G401 (cell line): Measurements from ENCODE around the gene LRRN2. TPM values are rescaled to one million over a fixed set of nuclear protein-coding genes. Genes with fewer than 3 reads are reported as not detected.
"Not testable (repeated sequence)": the region's sequence is repeated elsewhere in the genome, so short reads cannot be mapped to it uniquely, and the experiment has no call there.

ENCODE experiments used
- DNase-seq: peaks from one replicate; pipeline ENCODE4 v3.0.0-alpha.2; 2015; ENCODE audit warnings: low spot score
- in situ Hi-C: cut with HindIII; loops from 2 replicates; pipeline ENCODE4 v1.10.0; 2016; ENCODE audit warnings: low sequenced_read_pairs, mixed read lengths
- total RNA-seq: library from RNA; depleted of rRNA; stranded (reverse); fragments of >200 nt; shearing (Covaris generic); gene quantifications from 2 replicates; pipeline ENCODE4 v1.2.3, GENCODE V29; 2014

Gene LRRN2
- total RNA-seq, 1 experiment from 2014 or later: 0.44 TPM

GRCh38 chr1:204588826-204589225 lies 96.7 kb downstream of the LRRN2 start:
- in situ Hi-C loops: no loop called here
- no peak for DNase-seq

DNA sequence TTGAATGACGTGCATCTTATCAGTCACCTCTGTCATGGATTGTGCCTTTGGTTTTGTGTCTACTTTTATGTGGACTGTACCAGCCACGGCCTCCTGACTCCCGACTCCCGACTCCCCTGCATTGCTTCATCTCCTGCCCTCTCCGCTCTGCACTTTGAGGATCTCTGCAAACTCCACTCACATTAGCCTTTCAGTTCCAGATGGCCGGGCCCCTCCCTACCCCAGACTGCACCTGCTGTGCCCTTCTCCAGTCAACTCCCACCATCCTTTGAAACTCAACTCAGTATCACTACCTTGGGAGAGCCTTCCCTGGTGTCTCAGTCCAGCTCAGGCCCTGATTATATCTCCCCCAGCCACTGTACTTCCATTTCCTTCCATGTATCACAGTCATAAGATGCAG lies 97.9 kb downstream of the LRRN2 start:
- DNase-seq: no peak
- in situ Hi-C loops: no loop called here

DNA sequence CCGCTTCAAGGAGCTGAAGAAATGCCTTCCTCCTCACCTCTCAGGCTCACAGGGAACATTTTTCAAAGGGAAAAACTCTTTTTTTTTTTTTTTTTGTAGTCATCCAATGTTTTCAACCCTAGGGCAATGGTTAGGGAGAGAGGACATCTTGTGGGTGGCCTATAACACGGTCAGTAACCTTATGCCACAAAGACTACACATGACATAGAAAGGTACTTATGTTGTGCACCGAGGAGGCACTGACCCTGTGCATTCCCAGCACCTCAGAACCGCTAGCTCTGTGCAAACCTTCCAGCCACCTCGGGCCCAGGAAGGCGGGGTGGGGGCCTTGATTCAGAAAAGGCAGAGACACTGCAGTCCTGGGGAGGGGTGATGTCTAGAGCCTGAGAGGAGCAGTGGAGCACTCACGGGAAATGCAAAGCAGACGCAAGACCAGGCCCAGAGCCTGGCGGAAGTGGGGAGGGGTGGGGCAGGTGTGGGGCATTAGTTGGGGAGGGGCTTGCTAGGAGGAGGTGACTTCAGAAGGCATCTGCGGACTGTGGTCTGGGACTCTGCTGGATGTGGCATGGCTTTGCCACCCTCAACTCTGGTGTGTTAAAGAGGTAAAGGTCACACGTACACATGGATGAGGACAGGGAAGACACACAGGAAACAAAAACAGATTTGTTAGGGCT lies 100.7 kb downstream of the LRRN2 start:
- DNase-seq: no peak
- in situ Hi-C loops: no loop called here

DNA sequence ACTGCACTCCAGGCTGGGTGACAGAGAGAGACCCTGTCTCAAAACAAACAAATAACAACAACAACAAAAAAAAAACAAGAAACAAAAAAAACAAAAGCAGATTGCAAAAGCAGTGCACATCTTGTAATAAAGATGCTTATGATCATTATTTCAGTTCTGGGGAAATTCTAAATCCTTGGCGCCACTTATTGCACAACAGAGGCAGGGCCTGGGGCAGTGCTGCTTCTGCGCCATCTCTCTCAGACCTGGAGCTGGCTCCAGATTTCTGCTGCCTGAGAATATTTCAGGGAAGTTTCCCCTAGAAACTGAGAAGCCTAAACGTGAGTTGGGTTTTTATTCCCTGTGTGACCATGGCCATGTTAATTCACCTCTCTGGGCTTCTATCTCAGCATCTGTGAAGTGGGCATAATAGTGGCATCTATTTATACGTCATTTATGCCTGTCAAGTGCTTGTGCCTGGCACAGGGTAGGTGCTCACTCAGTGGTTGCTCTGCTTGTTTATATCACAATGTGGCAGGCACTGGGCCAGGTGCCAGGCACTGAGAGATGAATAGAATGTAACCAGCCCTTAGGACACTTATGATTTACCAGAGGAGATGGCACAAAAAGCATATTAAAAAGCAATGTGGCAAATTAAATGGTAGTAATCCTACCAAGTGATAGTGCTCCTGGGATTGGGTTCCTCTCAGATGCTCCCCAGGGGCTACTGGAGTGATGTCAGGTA lies 101.5 kb downstream of the LRRN2 start:
- DNase-seq: peak; percentile 77
- in situ Hi-C loops: no loop called here

DNA sequence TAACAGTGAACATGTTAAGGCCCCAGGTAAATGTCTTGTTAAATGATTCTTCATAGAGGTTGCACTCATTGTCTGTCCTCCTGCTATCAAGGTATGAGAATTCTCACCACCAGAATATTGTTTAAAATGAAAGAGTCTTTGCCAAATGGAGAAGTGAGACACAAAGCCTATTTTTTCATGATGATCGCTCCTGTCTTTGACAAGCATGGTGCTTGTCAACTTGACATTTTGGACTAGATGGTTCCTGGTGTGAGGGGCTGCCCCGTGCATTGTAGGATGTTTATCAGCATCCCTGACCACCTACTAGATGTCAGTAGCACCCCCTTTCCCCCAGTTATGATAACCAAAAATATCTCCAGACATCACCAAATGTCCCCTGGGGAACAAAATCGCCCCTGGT lies 103.8 kb downstream of the LRRN2 start:
- in situ Hi-C loops: no loop called here

DNA sequence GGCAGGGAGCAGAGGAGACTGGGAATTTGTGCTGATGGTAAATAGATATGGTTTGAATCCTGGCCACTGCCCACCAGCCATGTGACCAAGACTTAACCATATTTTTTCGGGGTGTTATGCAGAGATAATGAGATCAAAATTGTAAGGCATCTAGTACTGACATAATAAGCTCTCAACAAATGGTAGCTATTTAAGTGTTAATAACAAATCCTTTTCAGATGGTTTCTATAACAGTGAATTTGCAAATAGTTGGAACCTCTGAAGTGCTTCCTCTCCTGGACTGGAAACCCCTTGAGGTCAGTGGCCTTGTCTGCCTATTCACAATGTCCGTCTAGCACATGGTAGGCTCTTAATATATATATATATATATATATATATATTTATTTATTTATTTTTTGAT lies 104.7 kb downstream of the LRRN2 start:
- in situ Hi-C loops: no loop called here
- DNase-seq: no peak

More for the DNA sequence above, 103.8 kb downstream of the LRRN2 start:
- DNase-seq: no peak

- in situ Hi-C loops: no loop called here
Measured at GRCh38 chr1:204579681-204580080, 105.9 kb downstream of the LRRN2 start.

GRCh38 chr1:204578867-204579664 lies 106.5 kb downstream of the LRRN2 start:
- in situ Hi-C loops: no loop called here
- DNase-seq: no peak

More at GRCh38 chr1:204579681-204580080, 105.9 kb downstream of the LRRN2 start:
- no peak for DNase-seq

DNA sequence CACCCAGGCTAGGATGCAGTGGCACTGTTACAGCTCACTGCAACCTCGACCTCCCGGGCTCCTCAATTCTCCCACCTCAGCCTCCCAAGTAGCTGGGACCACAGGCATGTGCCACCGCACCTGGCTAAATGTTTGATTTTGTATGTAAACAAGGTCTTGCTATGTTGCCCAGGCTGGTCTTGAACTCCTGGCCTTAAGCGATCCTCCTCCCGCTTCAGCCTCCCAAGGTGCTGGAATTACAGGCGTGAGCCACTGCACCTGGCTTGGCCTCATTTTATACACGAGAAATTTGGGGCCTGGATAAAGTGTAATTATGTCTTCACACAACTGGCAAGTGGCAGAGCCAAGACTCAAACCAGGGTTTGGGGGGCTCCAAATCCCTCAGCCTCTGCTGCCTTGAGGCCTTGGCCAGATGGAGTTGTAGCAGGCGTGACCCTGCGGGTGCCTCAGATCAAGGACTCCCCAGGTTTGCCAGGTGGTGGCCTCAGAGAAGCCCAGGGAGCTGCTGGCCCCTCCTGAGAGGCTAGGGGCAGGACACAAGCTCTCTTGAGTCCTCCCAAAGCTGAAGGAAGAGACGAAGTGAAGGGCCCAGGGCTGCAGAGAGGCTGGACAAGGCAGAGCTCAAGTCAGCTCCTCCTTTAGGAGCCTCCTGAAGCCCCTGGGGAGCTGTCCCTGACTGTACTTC lies 107.6 kb downstream of the LRRN2 start:
- in situ Hi-C loops: no loop called here
- DNase-seq: no peak

DNA sequence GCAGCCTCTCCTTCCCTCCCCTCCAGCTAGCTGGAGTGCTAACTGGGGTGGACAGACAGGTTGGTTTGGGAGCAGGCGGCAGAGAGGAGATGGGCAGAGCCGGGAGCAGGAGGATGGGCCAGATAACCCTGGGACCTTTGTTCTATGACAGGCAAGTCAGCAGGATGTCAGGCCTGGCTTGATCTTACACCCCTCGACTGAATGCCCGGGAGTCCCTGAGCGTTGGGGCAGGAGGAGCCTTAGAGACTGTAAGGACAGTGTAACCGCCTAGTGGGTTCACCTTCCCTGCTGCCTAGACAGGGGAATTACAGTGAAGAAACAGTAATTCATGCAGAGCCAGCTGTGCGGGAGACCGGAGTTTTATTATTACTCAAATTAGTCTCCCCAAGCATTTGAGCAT lies 109.1 kb downstream of the LRRN2 start:
- DNase-seq: no peak
- in situ Hi-C loops: no loop called here

- in situ Hi-C loops: no loop called here
- DNase-seq: peak; percentile 80
Measured at GRCh38 chr1:204575221-204576190, 110.0 kb downstream of the LRRN2 start.

- in situ Hi-C loops: no loop called here
- no peak for DNase-seq
Measured at GRCh38 chr1:204574865-204575163, 110.7 kb downstream of the LRRN2 start.

DNA sequence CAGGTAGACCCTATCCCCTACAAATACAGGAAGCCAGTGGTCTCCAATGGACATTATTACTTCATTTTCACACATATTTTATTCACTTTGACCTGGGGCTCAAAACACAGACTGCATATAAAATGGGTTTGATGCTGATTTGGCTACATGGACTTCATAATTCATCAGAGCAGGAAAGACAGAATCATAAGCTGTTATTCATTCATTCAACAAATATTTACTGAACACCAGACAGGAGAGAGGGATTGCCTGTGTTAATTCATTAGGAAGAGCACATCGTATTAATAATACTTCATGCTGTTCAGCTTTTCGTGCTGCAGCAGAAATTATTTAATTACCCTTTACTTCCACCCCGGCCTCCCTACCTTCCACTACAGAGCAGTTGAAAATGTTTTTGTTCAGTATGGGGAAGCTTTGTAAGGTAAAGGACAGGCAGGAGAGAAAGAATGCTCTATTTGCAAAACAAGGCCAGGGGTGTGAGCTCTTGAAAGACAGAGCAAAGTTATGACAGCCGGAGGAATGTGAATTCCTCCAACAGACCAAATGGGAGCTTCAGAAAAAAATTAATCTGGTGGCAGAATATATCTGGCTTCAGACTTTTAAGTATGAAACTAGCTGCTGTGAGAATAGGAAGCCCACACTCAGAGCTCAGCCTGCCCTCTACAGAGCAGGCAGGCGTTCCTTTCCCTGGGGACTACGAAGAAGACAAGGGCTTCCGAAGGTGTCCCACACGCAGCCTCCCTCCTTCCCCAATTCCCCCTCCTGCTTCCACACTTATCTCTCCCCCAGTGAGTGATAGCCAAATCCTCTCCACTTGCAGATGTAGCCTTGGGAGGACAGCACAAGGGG lies 111.3 kb downstream of the LRRN2 start:
- no peak for DNase-seq
- in situ Hi-C loops: no loop called here

GRCh38 chr1:204572923-204573922 lies 112.3 kb downstream of the LRRN2 start:
- no peak for DNase-seq
- in situ Hi-C loops: no loop called here

DNA sequence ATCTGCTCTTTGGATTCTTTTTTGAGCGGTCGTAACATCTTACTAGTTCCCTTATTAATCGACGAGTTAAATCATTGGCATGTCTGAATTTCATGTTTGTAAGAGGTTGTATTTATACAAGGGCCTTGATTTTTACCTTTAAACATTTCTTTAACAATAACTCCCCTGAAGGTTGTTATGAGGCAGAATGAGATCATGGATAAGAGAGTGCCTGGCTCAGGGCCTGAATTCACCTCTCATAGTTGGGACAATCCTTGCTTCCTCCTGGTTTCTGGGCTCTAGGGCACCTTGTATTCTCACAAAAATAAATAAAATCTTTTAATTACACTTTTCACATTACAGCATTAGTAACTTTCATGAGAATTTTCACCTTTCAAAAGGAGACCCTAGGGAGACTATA lies 113.9 kb downstream of the LRRN2 start:
- DNase-seq: no peak
- in situ Hi-C loops: no loop called here

- in situ Hi-C loops: no loop called here
- no peak for DNase-seq
Measured at GRCh38 chr1:204571128-204571527, 114.4 kb downstream of the LRRN2 start.

DNA sequence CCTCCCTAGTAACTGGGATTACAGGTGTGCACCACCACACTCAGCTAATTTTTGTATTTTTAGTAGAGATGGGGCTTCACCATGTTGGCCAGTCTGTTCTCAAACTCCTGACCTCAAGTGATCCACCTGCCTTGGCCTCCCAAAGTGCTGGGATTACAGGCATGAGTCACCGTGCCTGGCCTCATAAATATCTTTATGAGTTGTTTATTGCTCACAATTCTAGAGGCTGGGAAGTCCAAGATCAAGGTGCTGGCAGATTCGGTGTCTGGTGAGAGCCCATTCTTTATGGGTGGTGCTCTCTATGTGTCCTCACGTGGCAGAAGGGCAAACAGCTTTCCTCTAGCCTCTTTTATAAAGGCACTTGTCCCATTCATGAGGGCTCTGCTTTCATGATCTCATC lies 115.5 kb downstream of the LRRN2 start:
- DNase-seq, in situ Hi-C loops: not testable (repeated sequence)
